Keratinocyte (primary cell): ENCODE data around the gene TNNT1. TPM values are rescaled to one million over a fixed set of nuclear protein-coding genes. Genes with fewer than 3 reads are reported as not detected.

ENCODE experiments used
- DNase-seq: peaks from one replicate; pipeline ENCODE4 v3.0.0-alpha.2; 2011; ENCODE audit warnings: low read depth, missing footprints, low spot score
- FAIRE-seq: peaks from 2 replicates; lab custom pipeline; 2011; peaks lifted over from hg19 to GRCh38; lab: Jason Lieb, UNC
- H2AFZ ChIP-seq: 2 replicates; pipeline ENCODE4 v1.6.0; 2012; ENCODE audit warnings: low read length, control low read depth, inconsistent platforms; ENCODE audit not compliant: control insufficient read depth
- H3K27ac ChIP-seq: 2 replicates; pipeline ENCODE4 v1.5.1; 2011; ENCODE audit warnings: low read length; ENCODE audit not compliant: control insufficient read depth, insufficient read depth
- H3K27me3 ChIP-seq: 3 replicates; pipeline ENCODE4 v1.6.0; 2011; ENCODE audit warnings: low read length; ENCODE audit not compliant: control insufficient read depth, insufficient read depth; ENCODE audit errors: extremely low read depth
- H3K36me3 ChIP-seq, 2 experiments: 2 replicates in 1 of 2; 3 replicates in 1 of 2; pipeline ENCODE4 v1.5.1; 2011; ENCODE audit warnings: low read length in 2 of 2, mild to moderate bottlenecking in 1 of 2; ENCODE audit not compliant: control insufficient read depth in 2 of 2, insufficient read depth in 2 of 2; ENCODE audit errors: extremely low read depth in 1 of 2
- H3K4me1 ChIP-seq: 3 replicates; pipeline ENCODE4 v1.5.1; 2011; ENCODE audit warnings: low read length; ENCODE audit not compliant: control insufficient read depth, insufficient read depth; ENCODE audit errors: extremely low read depth
- H3K4me2 ChIP-seq: 3 replicates; pipeline ENCODE4 v1.6.0; 2011; ENCODE audit warnings: low read depth, low read length; ENCODE audit not compliant: control insufficient read depth, insufficient read depth; ENCODE audit errors: extremely low read depth
- H3K4me3 ChIP-seq, 3 experiments: fragments of 200-600 bp in 1 of 3; sonication (generic) in 1 of 3; 2 replicates in 2 of 3; 3 replicates in 1 of 3; pipeline ENCODE4 v1.5.1; 2011 to 2016; ENCODE audit warnings: low read length in 3 of 3, mild to moderate bottlenecking in 3 of 3, control low read depth in 2 of 3, inconsistent platforms in 1 of 3, low read depth in 1 of 3, mixed read lengths in 1 of 3, mixed run types in 1 of 3, moderate library complexity in 1 of 3; ENCODE audit not compliant: control insufficient read depth in 2 of 3, insufficient read depth in 2 of 3; ENCODE audit errors: extremely low read depth in 1 of 3
- H3K79me2 ChIP-seq: 2 replicates; pipeline ENCODE4 v1.6.0; 2012; ENCODE audit warnings: low read length; ENCODE audit not compliant: control insufficient read depth, insufficient read depth
- H3K9ac ChIP-seq: 3 replicates; pipeline ENCODE4 v1.6.0; 2011; ENCODE audit warnings: low read length; ENCODE audit not compliant: control insufficient read depth, insufficient read depth; ENCODE audit errors: extremely low read depth
- H3K9me1 ChIP-seq: 3 replicates; pipeline ENCODE4 v1.6.0; 2011; ENCODE audit warnings: low read length; ENCODE audit not compliant: control insufficient read depth, insufficient read depth; ENCODE audit errors: extremely low read depth
- H3K9me3 ChIP-seq: 2 replicates; pipeline ENCODE4 v1.5.1; 2012; ENCODE audit warnings: low read depth, low read length; ENCODE audit not compliant: control insufficient read depth
- H4K20me1 ChIP-seq: 3 replicates; pipeline ENCODE4 v1.6.0; 2011; ENCODE audit warnings: low read length; ENCODE audit not compliant: control insufficient read depth, insufficient read depth; ENCODE audit errors: extremely low read depth
- CTCF ChIP-seq, 3 experiments: IDR thresholded peaks in 1 of 3; conservative IDR thresholded peaks in 1 of 3; optimal IDR thresholded peaks in 1 of 3; 2 replicates in 2 of 3; 3 replicates in 1 of 3; pipeline versions ENCODE3 to v1.5.1; 2011; ENCODE audit warnings: low read length in 3 of 3, mild to moderate bottlenecking in 3 of 3, moderate library complexity in 2 of 3, control low read depth in 1 of 3, inconsistent platforms in 1 of 3; ENCODE audit not compliant: insufficient read depth in 2 of 3; ENCODE audit errors: extremely low read depth in 1 of 3
- EZH2 ChIP-seq: IDR thresholded peaks from one replicate; pipeline ENCODE4 v1.6.1; 2012; ENCODE audit warnings: inconsistent platforms, mild to moderate bottlenecking, low read length, moderate library complexity
- dilution Hi-C: fragments of 300-500 bp; cut with MboI; formaldehyde crosslinking; loops from one replicate; pipeline ENCODE4 v1.7.0; 2020; ENCODE audit warnings: low sequenced_read_pairs; ENCODE audit not compliant: extremely low pct_ligation_motif_present
- polyA plus RNA-seq, 5 experiments: library from polyadenylated mRNA; depleted of rRNA in 3 of 5; stranded (reverse) in 3 of 5; stranded (forward) in 1 of 5; unstranded in 1 of 5; fragments of >200 nt; gene quantifications; 1 replicate in 1 of 5; 2 replicates in 3 of 5; 3 replicates in 1 of 5; pipeline versions ENCODE4 v1.2.1 to v1.2.3, GENCODE V29; 2011 to 2012; ENCODE audit warnings: missing spikeins in 2 of 5, low read depth in 1 of 5, low replicate concordance in 1 of 5

The TNNT1 gene
- polyA plus RNA-seq, 1 donor (not counting 4 experiments of a cell fraction or from before 2014, with no cell fraction given): 99.6 TPM

DNA sequence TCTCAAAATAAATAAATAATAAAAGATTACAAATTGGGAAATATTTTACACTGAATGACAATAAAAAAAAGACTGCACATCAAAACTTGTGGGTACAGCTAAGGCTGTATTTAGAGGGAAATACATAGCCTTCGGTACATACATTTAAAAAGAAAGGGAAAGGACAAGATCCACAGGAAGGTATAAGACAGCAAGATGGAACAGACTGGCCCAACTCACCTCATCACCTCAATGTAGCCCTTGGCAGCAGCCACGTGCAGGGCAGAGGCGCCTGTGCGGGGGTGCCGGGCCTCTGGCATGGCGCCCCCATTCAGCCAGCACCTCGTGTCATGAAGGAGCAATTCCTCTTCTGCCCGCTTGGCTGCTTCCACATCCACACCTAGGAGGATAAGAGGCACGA lies 45.8 kb downstream of the TNNT1 start:
- dilution Hi-C loops: no loop called here
- no peaks in the 10 kb centered on the region for H3K27me3 ChIP-seq

DNA sequence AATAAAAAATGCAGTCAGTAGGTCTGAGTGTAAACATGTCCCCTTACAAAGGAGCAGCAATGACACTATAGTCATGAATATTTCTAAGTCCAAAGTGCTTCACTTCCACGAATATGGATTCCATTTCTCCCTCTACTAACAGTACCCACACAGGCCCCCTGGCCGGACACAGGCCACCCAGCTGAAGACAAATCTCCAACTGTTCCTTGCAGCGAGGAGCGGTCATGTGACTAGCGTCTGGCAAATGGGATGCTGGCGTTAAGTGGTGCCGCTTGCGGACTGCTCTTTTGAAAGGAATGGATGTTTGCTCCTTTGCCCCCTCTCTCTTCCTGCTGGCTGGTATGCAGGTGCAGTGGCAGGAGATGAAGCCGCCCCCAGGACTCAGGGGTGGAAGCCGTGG lies 47.7 kb downstream of the TNNT1 start:
- H3K27me3 ChIP-seq: no peaks in the 10 kb centered on the region
- TF ChIP-seq CTCF (optimal IDR thresholded peaks at IDR 0.05 in 1 of 3, IDR thresholded peaks at IDR 0.05 in 1 of 3, conservative IDR thresholded peaks at IDR 0.05 in 1 of 3; ENCODE audit: extremely low read depth in 1 of 3, insufficient read depth in 2 of 3, low read length in 3 of 3) (no peak), EZH2 (no peak)
- no peaks in the 10 kb centered on the region for H3K4me1 ChIP-seq
- no peak overlapping the region for H3K4me3 ChIP-seq
- H3K36me3 ChIP-seq: peaks cover 3 to 25% of the 10 kb centered on the region in 2 experiments
- no peak overlapping the region for H3K27ac ChIP-seq
- no peaks in the 10 kb centered on the region for H3K9me1 ChIP-seq
- no peaks in the 10 kb centered on the region for H3K9me3 ChIP-seq
- H4K20me1 ChIP-seq: peaks cover 7% of the 10 kb centered on the region
- H2AFZ ChIP-seq: no peak overlapping the region
- DNase-seq: no peak
- peaks cover 4% of the 10 kb centered on the region for H3K79me2 ChIP-seq
- no peak for FAIRE-seq
- no peak overlapping the region for H3K9ac ChIP-seq
- no peak overlapping the region for H3K4me2 ChIP-seq
- dilution Hi-C loops: no loop called here

More for the DNA sequence above, 45.8 kb downstream of the TNNT1 start:
- Histone ChIP-seq H3K9ac (no peak overlapping the region), H3K79me2 (peaks cover 8% of the 10 kb centered on the region), H3K4me3 (no peak overlapping the region), H4K20me1 (peaks cover 7% of the 10 kb centered on the region), H3K4me1 (no peaks in the 10 kb centered on the region), H3K36me3 (peaks cover 3 to 27% of the 10 kb centered on the region in 2 experiments), H3K4me2 (no peak overlapping the region), H2AFZ (no peak overlapping the region), H3K9me1 (no peaks in the 10 kb centered on the region), H3K9me3 (no peaks in the 10 kb centered on the region), H3K27ac (no peak overlapping the region)
- TF ChIP-seq EZH2 (no peak), CTCF (optimal IDR thresholded peaks at IDR 0.05 in 1 of 3, IDR thresholded peaks at IDR 0.05 in 1 of 3, conservative IDR thresholded peaks at IDR 0.05 in 1 of 3; ENCODE audit: extremely low read depth in 1 of 3, insufficient read depth in 2 of 3, low read length in 3 of 3) (no peak)
- FAIRE-seq (no peak), DNase-seq (no peak)
